Vagina (tissue), 2 donors: ENCODE results near the gene ABTB2.

Source experiments
- CTCF ChIP-seq, 3 experiments: fragments of 450-650 bp in 2 of 3; fragments of 200-600 bp in 1 of 3; sonication (generic) in 1 of 3; IDR thresholded peaks; one replicate each; pipeline ENCODE4 v1.5.1; 2017 to 2019; ENCODE audit warnings: antibody characterized with exemption in 3 of 3, mild to moderate bottlenecking in 2 of 3, moderate library complexity in 2 of 3
- POLR2AphosphoS5 ChIP-seq, 2 donors: sonication (generic); formaldehyde crosslinking; IDR thresholded peaks; one replicate each; pipeline ENCODE4 v1.9.0; 2017; ENCODE audit warnings: antibody characterized with exemption in 2 of 2, mild to moderate bottlenecking in 2 of 2, low read depth in 1 of 2; ENCODE audit not compliant: insufficient read depth in 1 of 2

GRCh38 chr11:34214961-34215805 is 142.6 kb downstream of the ABTB2 start:
- TF ChIP-seq POLR2AphosphoS5 (IDR thresholded peaks at IDR 0.05; ENCODE audit: insufficient read depth in 1 of 2, low read depth in 1 of 2) (no peak), CTCF (IDR thresholded peaks at IDR 0.05) (no peak)
